ENCODE results near the gene ZNF532.

DNA sequence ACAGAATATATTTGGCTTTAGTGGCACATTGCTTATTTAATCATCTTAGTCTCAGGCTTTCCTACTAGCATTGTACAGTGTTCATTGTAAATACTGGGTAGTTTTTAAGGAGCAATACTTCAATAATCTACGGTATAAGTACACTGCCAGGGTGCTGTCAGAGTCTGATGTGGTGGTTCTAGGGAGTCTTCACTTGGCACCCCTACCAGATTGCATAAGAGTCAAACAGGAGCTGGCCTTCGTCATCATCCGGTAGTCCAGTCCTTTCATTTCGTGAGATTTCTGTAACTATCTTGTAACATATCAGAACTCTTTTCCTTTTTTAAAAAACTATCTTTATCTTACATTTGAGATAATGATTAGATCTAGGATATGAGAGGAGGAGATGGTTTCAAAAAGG lies 91.1 kb downstream of the ZNF532 start:
- TF ChIP-seq ZNF274 (IDR thresholded peaks at IDR 0.05; ENCODE audit: low read depth, low read length), result no peak
- no peak for TF ChIP-seq YY1 (IDR thresholded peaks at IDR 0.05; ENCODE audit: insufficient read depth, insufficient read length)
- TF ChIP-seq SUZ12 (IDR thresholded peaks at IDR 0.05; ENCODE audit: extremely low read depth, insufficient read depth, insufficient read length), result no peak

All from NT2/D1 (cell line).